ENCODE results near the gene LRRC74A. TPM values are rescaled to one million over a fixed set of nuclear protein-coding genes. Genes with fewer than 3 reads are reported as not detected.

The LRRC74A gene
- total and polyA plus RNA-seq, 9 of the 15 experiments (the other 6 are each of a cell fraction or from before 2014, with no cell fraction given), result not detected

GRCh38 chr14:76900682-76901081 lies 74.5 kb downstream of the LRRC74A start (continued):
- TF ChIP-seq ARID4B (CRISPR knock-in tag; IDR thresholded peaks at IDR 0.05) (no peak), NR4A1 (CRISPR knock-in tag; IDR thresholded peaks at IDR 0.05) (no peak), NR4A1 (tag; IDR thresholded peaks at IDR 0.05) (no peak), THRB (CRISPR knock-in tag; conservative IDR thresholded peaks at IDR 0.05) (no peak), POLR2G (IDR thresholded peaks at IDR 0.05; ENCODE audit: low read depth, low read length) (no peak), RNF219 (CRISPR knock-in tag; IDR thresholded peaks at IDR 0.05) (no peak)

Measured in K562 (cell line).